ENCODE measurements around the gene FHIP1A.

DNA sequence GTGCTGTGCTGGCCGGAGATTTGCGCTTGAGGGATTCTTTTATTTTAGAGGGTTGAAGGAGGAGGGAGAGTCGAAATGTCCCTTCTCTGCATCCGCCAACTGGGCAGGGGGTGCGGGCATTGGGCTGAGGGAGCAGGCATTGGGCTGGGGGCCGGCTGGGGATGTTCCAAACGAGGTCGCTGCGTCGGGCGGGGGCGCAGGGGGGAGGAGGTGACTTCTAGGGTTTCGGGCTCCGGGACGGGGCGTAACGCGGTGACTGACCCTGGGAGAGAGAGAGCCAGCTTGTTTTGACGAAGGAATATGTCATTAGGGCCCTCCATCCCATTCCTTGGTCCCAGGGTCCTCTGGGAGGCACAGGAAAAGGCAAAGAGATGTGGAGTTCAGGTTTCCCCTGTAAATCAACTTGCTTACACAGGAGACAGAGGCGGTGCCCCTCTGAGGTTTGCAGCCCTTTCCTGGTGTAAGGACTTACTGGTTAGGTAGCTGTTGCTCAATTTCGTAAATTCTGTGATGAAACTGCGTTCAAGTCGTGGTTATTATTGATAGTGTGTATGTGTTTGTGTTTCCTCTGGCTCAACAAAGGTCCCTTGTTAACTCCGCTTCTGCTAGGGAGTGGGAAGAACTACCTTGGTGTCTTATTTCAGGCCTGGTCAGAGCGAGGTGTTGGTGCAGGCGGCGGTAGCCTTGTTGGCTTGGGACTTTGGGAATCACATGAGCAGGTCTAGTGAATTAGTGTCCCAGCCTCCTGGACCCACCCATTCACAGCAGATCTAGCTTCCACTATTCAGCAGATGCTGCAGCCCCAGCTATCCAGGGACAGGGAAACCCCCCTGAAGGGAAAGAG lies 716 bp downstream of the FHIP1A start:
- no peak for TF ChIP-seq CTCF (IDR thresholded peaks at IDR 0.05 in 4 of 5, conservative IDR thresholded peaks at IDR 0.05 in 1 of 5)
- peak; percentile 48 to 62 for TF ChIP-seq POLR2A (IDR thresholded peaks at IDR 0.05)

Data from gastrocnemius medialis (tissue), 4 donors.